Measurements from ENCODE around the gene PRKACG. TPM values are rescaled to one million over a fixed set of nuclear protein-coding genes. Genes with fewer than 3 reads are reported as not detected.
A peak's percentile ranks its signal among the peaks of the same experiment; 100 is the strongest.

Gene PRKACG
- total and polyA plus RNA-seq, 2 donors = not detected

DNA sequence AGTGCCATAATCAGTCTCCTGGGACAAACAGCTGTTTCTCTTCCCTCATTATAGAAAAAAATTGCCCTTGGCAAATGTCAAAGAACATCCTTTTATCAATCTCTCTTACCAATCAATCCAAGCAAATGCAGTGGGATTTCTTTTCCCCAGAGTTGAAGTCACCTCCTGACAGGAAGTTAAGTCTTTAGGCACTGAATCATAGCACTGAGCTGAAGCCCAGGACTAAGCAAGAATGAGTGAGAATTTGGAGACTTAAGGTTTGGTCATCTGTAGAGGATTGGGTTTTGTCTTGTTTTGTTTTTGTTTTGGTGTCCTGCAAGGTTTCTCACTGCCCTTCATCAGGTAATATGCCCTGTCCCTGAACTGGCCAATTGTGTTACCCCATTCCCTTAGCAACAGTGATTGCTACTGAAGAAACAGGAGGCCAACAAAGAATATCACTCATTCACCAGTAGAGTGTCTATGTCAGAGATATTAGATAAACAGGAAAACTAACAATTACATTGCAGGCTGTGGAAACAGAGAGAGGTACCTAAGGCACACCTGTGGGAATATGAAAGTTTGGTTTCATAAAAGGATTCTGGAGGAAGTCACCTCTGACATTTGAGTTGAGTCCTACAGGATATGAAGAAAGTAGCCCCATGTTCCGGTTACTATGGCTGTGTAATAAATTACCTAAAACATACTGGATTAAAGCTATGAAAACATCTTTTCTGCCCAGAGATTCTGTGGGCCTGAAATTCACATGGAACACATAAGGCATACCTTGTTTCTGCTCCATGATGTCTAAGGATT, 17.1 kb upstream of the PRKACG start:
- H3K27me3 ChIP-seq (ENCODE audit: control insufficient read depth in 2 of 2, insufficient read depth in 1 of 2, low read length in 1 of 2) = peaks cover 0 to 9% of the 10 kb centered on the region in 2 donors

DNA sequence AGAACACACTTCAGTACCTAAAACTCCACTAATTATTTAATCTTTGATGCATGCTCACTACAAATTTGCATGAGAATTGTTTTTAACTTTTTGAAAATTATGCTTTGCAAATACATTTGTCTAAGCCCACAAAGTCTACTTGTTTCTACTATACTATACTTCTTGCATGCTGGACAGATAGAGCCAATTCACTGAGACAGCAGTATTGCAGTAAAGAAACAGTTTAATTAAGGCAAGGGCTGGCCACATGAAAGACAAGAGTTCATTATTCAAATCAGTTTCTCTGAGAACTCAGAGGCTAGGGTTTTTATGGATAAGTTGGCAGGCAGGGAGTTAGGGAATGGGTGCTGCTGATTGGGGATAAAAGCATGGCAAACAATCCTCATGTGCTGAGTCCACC, 15.6 kb upstream of the PRKACG start:
- DNase-seq (ENCODE audit: low read depth in 6 of 9, low spot score in 9 of 9) = no peak
- Histone ChIP-seq H3K27me3 (ENCODE audit: control insufficient read depth in 2 of 2, insufficient read depth in 1 of 2, low read length in 1 of 2) (peaks cover 0 to 2% of the 10 kb centered on the region in 2 donors), H3K27ac (ENCODE audit: low read depth in 1 of 2, low read length in 1 of 2) (no peak overlapping the region), H3K4me1 (ENCODE audit: control insufficient read depth in 2 of 2, insufficient read depth in 2 of 2, low read length in 2 of 2) (no peaks in the 10 kb centered on the region), H3K36me3 (ENCODE audit: control insufficient read depth in 2 of 2, insufficient read depth in 2 of 2, low read length in 1 of 2) (no peaks in the 10 kb centered on the region), H3K4me3 (ENCODE audit: low read length in 2 of 2) (no peak overlapping the region), H3K9me3 (ENCODE audit: control insufficient read depth in 2 of 2, insufficient read depth in 1 of 2, low read length in 1 of 2) (peaks cover 0 to 3% of the 10 kb centered on the region in 2 donors)

More for the DNA sequence above, 17.1 kb upstream of the PRKACG start:
- 100% methylated on average over 1 of the region's 1 CpG for WGBS
- Histone ChIP-seq H3K9me3 (ENCODE audit: control insufficient read depth in 2 of 2, insufficient read depth in 1 of 2, low read length in 1 of 2) (peaks cover 0 to 3% of the 10 kb centered on the region in 2 donors), H3K4me1 (ENCODE audit: control insufficient read depth in 2 of 2, insufficient read depth in 2 of 2, low read length in 2 of 2) (peaks cover 2 to 4% of the 10 kb centered on the region in 2 donors), H3K4me3 (ENCODE audit: low read length in 2 of 2) (no peak overlapping the region), H3K36me3 (ENCODE audit: control insufficient read depth in 2 of 2, insufficient read depth in 2 of 2, low read length in 1 of 2) (no peaks in the 10 kb centered on the region), H3K27ac (ENCODE audit: low read depth in 1 of 2, low read length in 1 of 2) (no peak overlapping the region)
- DNase-seq (ENCODE audit: low read depth in 6 of 9, low spot score in 9 of 9) = no peak

DNA sequence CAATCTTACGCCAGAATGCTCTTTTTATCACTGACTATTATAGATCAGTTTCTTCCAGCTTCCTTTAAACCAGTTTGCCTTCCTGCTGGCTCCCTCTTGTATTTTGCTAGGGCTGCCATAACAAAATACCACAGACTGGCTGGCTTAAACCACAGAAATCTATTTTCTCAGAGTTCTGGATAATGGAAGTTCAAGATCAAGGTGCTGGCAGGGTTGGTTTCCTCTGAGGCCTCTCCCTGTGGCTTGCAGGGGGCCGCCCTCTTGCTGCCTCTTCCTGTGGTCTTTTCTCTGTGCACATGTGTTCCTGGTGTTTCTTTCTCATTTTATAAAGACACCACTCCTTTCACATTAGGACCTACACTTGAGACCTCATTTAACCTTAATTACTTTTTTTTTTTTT, 14.8 kb upstream of the PRKACG start:
- WGBS = 21% methylated on average over 2 of the region's 2 CpGs
- peak in 1 of 9 donors; percentile 29 for DNase-seq (ENCODE audit: low read depth in 6 of 9, low spot score in 9 of 9)

DNA sequence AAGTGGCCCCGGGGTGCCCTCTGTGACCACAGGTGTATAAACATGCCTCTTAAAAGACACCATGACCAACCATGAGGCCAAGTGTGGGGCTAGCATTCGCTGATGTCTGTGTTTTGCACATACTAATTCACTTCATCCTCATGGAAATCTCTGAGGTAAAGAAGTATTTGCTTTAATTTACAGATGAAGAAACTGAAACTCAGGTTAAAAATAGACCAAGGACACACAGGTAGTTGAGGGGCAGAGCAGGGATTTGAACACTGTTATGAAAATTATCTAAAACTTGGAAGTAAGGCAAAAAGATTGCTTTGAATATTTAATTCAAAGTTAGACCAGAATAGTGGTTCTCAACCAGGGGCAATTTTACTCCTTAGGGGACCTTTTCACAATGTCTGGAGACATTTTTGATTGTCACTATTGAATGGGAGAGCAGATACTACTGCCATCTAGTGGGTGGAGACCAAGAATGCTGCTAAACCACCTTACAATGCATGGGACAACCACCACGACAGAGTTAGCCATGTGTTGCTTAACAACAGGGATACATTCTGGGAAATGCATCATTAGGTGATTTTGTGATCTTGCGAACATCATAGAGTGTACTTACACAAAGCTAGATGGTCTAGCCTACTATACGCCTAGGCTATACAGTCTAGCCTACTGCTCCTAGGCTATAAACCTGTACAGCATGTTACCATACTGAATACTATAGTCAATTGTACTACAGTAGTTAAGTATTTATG, 13.6 kb upstream of the PRKACG start:
- Histone ChIP-seq H3K4me3 (ENCODE audit: low read length in 2 of 2) (no peak overlapping the region), H3K27ac (ENCODE audit: low read depth in 1 of 2, low read length in 1 of 2) (no peak overlapping the region), H3K9me3 (ENCODE audit: control insufficient read depth in 2 of 2, insufficient read depth in 1 of 2, low read length in 1 of 2) (peaks cover 0 to 3% of the 10 kb centered on the region in 2 donors), H3K27me3 (ENCODE audit: control insufficient read depth in 2 of 2, insufficient read depth in 1 of 2, low read length in 1 of 2) (peaks cover 0 to 2% of the 10 kb centered on the region in 2 donors), H3K36me3 (ENCODE audit: control insufficient read depth in 2 of 2, insufficient read depth in 2 of 2, low read length in 1 of 2) (no peaks in the 10 kb centered on the region), H3K4me1 (ENCODE audit: control insufficient read depth in 2 of 2, insufficient read depth in 2 of 2, low read length in 2 of 2) (no peaks in the 10 kb centered on the region)
- DNase-seq (ENCODE audit: low read depth in 6 of 9, low spot score in 9 of 9) = peak in 7 of 9 donors; percentile 20 to 59 (median 27)
- 68% methylated on average over 5 of the region's 5 CpGs for WGBS

More for the DNA sequence above, 14.8 kb upstream of the PRKACG start:
- H3K27ac ChIP-seq (ENCODE audit: low read depth in 1 of 2, low read length in 1 of 2) = no peak overlapping the region
- H3K9me3 ChIP-seq (ENCODE audit: control insufficient read depth in 2 of 2, insufficient read depth in 1 of 2, low read length in 1 of 2) = peaks cover 0 to 3% of the 10 kb centered on the region in 2 donors
- no peak overlapping the region for H3K4me3 ChIP-seq (ENCODE audit: low read length in 2 of 2)
- no peaks in the 10 kb centered on the region for H3K36me3 ChIP-seq (ENCODE audit: control insufficient read depth in 2 of 2, insufficient read depth in 2 of 2, low read length in 1 of 2)
- H3K27me3 ChIP-seq (ENCODE audit: control insufficient read depth in 2 of 2, insufficient read depth in 1 of 2, low read length in 1 of 2) = peaks cover 0 to 2% of the 10 kb centered on the region in 2 donors
- H3K4me1 ChIP-seq (ENCODE audit: control insufficient read depth in 2 of 2, insufficient read depth in 2 of 2, low read length in 2 of 2) = no peaks in the 10 kb centered on the region

DNA sequence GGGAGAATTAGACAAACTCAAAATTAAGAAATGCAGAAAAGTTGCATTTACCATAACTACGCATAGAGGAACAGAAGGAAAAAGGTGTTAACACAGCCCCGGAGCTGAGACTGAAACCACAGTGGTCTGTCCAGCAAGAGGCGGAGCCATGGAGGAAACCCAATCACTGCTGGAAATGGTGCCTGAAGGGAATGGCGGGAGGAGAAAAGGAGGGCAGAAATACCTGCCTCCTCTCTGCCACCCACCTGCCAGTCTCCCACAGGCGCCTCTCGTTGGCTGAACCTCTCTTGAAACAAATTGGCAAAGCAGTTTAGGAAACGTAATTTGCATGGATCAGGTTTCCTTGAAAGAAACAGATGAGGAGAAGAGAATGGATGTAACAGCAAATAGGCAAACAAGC, 9.7 kb upstream of the PRKACG start:
- Histone ChIP-seq H3K4me3 (ENCODE audit: low read length in 2 of 2) (no peak overlapping the region), H3K27ac (ENCODE audit: low read depth in 1 of 2, low read length in 1 of 2) (no peak overlapping the region), H3K27me3 (ENCODE audit: control insufficient read depth in 2 of 2, insufficient read depth in 1 of 2, low read length in 1 of 2) (peaks cover 0 to 2% of the 10 kb centered on the region in 2 donors), H3K36me3 (ENCODE audit: control insufficient read depth in 2 of 2, insufficient read depth in 2 of 2, low read length in 1 of 2) (no peaks in the 10 kb centered on the region), H3K4me1 (ENCODE audit: control insufficient read depth in 2 of 2, insufficient read depth in 2 of 2, low read length in 2 of 2) (no peaks in the 10 kb centered on the region), H3K9me3 (ENCODE audit: control insufficient read depth in 2 of 2, insufficient read depth in 1 of 2, low read length in 1 of 2) (no peaks in the 10 kb centered on the region)
- 82% methylated on average over 7 of the region's 7 CpGs for WGBS
- DNase-seq (ENCODE audit: low read depth in 6 of 9, low spot score in 9 of 9) = no peak

DNA sequence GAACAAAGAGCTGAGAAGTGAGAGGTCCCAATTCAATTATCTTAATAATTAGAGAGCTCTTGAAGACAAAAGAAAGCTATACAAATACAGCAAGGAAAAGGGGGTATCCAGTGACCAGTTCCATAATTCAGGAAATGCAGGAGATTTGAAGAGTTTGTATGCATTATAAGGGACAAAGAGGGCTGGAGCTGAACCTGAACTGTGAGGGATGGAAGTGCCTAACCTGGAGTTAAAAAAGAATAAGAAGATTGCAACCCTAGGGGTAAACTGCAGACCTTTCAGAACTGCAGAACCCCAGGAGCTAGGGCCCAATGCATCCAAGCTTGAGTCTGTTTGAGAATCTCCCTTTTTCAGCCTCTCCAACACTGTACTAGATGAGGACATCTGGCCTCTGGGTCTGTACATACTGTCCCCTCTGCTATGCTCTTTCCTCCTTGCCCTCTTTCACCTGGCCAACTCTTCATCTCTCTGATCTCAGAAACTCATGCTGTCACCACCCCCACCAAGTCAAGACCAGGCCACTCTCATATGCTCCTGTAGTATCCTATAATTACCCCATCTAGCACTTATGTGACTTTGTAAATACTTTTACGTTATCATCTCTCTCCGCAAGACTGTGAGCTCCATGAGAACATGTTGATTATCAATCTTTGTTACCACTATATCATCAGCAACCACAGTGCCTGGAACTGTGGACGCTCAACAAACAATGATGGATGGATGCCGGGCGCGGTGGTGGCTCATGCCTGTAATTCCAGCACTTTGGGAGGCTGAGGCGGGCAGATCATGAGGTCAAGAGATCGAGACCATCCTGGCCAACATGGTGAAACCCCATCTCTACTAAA, 6.6 kb upstream of the PRKACG start:
- 97% methylated on average over 8 of the region's 8 CpGs for WGBS

DNA sequence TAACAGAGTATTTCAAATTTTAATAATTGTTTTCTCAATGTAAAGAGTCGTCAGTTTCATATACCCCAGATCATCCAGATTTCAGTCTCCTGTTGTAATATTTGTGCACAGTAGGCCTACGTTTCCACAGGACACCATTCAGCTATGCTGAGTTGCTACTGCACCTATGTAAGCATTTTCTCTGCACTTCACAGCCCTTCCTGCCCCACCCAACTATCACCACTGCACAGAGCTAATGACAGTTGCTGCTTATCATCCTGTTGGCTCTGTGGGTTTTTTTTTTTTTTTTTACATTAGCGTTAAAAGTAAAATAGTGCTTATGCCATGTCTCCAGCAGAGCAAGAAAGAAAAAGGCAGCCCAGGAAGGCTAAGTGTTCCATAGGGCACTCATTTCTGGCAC, 5.9 kb upstream of the PRKACG start:
- WGBS = 23% methylated on average over 3 of the region's 3 CpGs
- peak in 1 of 9 donors; percentile 27 for DNase-seq (ENCODE audit: low read depth in 6 of 9, low spot score in 9 of 9)
- no peak overlapping the region for H3K27ac ChIP-seq (ENCODE audit: low read depth in 1 of 2, low read length in 1 of 2)
- H3K4me1 ChIP-seq (ENCODE audit: control insufficient read depth in 2 of 2, insufficient read depth in 2 of 2, low read length in 2 of 2) = no peaks in the 10 kb centered on the region
- H3K27me3 ChIP-seq (ENCODE audit: control insufficient read depth in 2 of 2, insufficient read depth in 1 of 2, low read length in 1 of 2) = no peaks in the 10 kb centered on the region
- H3K4me3 ChIP-seq (ENCODE audit: low read length in 2 of 2) = no peak overlapping the region
- H3K36me3 ChIP-seq (ENCODE audit: control insufficient read depth in 2 of 2, insufficient read depth in 2 of 2, low read length in 1 of 2) = no peaks in the 10 kb centered on the region
- no peaks in the 10 kb centered on the region for H3K9me3 ChIP-seq (ENCODE audit: control insufficient read depth in 2 of 2, insufficient read depth in 1 of 2, low read length in 1 of 2)

More for the DNA sequence above, 6.6 kb upstream of the PRKACG start:
- Histone ChIP-seq H3K27ac (ENCODE audit: low read depth in 1 of 2, low read length in 1 of 2) (no peak overlapping the region), H3K27me3 (ENCODE audit: control insufficient read depth in 2 of 2, insufficient read depth in 1 of 2, low read length in 1 of 2) (no peaks in the 10 kb centered on the region), H3K9me3 (ENCODE audit: control insufficient read depth in 2 of 2, insufficient read depth in 1 of 2, low read length in 1 of 2) (no peaks in the 10 kb centered on the region), H3K36me3 (ENCODE audit: control insufficient read depth in 2 of 2, insufficient read depth in 2 of 2, low read length in 1 of 2) (no peaks in the 10 kb centered on the region), H3K4me1 (ENCODE audit: control insufficient read depth in 2 of 2, insufficient read depth in 2 of 2, low read length in 2 of 2) (no peaks in the 10 kb centered on the region), H3K4me3 (ENCODE audit: low read length in 2 of 2) (no peak overlapping the region)
- DNase-seq (ENCODE audit: low read depth in 6 of 9, low spot score in 9 of 9) = no peak

DNA sequence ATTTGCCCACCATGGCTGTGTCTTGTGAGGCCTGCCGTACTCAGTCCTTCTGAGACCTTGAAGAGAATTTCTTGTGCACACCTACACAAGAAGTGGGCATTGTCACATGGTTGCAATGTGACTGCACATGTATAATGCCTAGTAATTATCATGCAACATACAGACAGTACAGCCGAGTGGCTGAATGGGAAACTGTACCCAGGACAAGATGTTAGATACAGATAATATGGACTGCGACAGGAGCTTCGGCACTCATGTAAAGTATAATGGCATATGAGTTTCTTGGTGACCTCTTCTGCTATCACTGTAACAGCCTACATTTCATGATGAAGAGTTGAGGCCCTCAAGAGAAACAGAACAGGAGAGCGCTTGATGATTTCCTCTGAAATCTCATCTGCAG, 4.8 kb upstream of the PRKACG start:
- H3K27ac ChIP-seq (ENCODE audit: low read depth in 1 of 2, low read length in 1 of 2) = no peak overlapping the region
- DNase-seq (ENCODE audit: low read depth in 6 of 9, low spot score in 9 of 9) = no peak
- H3K4me1 ChIP-seq (ENCODE audit: control insufficient read depth in 2 of 2, insufficient read depth in 2 of 2, low read length in 2 of 2) = no peaks in the 10 kb centered on the region
- no peak overlapping the region for H3K4me3 ChIP-seq (ENCODE audit: low read length in 2 of 2)
- no peaks in the 10 kb centered on the region for H3K27me3 ChIP-seq (ENCODE audit: control insufficient read depth in 2 of 2, insufficient read depth in 1 of 2, low read length in 1 of 2)
- H3K36me3 ChIP-seq (ENCODE audit: control insufficient read depth in 2 of 2, insufficient read depth in 2 of 2, low read length in 1 of 2) = no peaks in the 10 kb centered on the region
- 76% methylated on average over 5 of the region's 5 CpGs for WGBS
- no peaks in the 10 kb centered on the region for H3K9me3 ChIP-seq (ENCODE audit: control insufficient read depth in 2 of 2, insufficient read depth in 1 of 2, low read length in 1 of 2)

Data from thymus (tissue), 11 donors.